ENCODE results near the gene LMO2.

The LMO2 gene

DNA sequence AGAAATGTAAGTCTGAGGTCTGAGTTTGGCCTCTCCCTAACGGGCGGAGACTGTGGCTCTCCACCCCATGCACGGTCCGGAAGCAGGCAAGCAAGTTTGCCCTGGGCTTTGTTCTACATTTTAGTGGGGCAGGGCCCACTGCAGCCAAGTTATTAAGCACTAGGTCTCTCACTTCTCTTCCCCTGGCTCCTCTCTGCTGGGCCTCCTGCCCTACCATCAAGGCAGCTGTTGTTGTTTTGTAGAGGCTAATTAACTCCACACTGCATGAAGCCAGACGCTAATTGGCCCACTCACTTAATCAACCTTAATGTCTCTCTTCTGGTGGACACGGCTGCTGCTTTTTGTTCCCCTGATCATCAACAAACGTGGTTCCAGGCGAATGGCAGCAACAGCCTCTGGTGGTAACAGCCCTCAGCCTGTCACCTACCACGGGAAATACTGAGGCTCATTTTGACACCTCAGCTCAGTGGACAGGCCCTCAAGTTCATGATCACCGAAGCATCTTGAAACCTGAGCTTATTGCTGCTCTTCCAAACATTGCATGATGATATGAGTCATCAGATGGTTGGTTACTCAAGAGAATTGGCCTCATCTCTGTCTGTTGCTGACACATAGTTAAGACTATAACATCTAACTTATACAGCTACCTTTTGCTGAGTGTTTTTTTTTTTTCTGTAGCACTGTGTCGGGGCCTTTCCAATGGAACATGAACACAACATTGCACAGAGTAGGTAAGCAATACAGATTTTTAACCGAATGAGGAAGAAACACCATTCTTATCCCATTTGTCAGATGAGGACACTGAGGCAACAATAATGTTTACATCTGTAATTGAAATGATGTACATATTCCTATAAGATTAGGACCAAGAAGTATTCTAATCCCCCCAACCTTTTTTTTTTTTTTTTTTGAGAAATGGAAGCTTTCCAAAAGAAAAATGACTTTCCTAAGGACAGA is 20.8 kb upstream of the LMO2 start:
- no peak for DNase-seq

DNA sequence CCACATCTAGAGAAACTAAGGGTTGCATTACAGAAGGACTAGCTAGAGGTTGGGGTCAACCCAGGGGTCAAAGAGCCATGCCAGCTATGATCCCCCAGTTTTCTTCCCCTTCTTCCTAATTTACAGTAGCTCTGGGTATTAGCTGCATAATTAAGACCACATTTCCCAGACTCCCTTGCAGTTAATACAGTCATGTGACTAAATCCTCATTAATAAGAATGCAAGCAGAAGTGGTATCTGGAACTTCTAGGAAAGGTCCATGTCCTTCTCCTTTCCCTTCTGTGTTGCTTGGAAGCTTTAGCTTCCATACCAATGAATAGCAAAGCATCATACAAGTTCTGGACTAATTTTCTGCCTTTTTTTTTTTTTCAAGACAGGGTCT is 19.1 kb upstream of the LMO2 start:
- no peak for DNase-seq

DNA sequence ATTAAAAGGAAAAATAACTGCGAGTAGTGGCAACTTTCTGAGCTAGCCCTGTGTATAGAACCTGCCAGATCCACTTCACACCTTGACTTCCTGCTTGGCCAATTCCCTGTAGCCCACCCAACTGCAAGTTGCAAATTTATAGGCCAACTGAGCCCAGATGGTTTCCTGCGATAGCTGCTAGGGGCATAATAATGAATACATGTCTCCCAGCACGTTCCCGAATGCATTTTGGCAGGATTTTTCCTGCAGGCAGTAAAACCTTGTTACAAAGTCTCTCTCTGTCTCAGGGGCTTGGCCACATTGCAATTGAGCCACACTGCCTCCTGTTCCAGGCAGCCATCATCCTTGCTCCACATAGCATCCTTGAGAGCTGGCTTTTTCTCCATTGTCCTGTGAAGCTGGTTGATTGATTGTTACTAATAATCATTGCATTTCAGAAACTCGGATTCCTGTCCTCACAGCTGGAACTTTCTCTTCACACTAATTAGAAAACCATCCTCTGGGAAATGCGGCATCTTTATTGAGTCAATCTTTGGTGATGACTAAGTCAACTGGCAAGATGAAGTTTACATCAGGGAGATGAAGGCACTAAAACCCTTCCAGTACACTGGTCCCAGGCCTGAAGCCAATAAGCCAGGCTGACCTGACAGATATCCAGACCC is 18.6 kb upstream of the LMO2 start:
- DNase-seq: no peak

DNA sequence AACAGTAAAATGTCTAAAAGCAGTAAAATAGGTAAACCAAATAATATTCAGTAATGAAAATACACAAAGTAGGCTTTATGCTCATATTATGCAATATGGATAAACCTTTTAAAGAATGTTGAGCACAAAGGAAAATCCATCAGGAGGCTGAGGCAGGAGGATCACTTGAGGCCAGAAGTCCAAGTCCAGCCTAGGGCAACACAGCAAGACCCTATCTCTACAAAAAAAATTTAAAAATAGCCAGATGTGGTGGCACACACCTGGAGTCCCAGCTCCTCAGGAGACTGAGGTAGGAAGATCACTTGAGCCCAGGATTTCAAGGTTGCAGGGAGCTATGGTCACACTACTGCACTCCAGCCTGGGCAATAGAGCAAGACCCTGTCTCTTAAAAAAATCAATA is 17.7 kb upstream of the LMO2 start:
- no peak for DNase-seq

DNA sequence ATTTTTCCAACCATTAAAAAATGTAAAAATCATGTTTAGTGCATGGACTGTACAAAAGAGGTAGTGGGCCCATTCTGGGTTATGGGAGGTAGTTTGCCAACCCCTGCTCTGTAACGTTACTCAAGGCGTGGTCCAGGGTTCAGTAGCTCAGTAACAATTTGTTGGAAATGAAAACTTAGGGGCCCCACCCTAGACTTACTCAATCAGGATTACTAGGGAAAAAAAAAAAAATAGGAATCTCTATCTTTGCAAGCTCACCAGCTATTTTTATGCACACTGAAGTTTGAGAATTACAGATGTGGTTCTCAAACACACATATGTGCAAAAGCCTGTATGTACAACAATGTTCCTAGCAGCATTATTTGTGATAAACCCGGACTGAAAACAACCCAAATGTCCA is 17.3 kb upstream of the LMO2 start:
- DNase-seq: no peak

DNA sequence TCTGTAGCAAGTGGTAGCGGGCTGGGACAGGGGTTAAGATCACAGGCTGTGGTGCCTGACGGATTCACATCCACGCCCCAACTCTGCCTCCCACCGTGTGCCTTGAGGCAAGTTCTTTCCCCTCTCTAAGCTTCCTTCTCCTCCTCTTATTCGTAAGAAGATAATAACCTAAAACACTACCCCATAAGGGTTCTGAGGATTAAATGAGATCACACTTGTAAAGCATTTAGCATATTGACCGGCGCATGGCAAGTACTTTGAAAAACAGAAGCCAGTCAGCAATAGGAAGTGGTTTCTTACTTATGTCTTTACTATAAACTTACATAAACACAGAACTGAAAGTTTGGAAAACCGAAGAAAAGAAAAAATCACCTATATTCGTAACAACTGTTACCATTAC is 15.5 kb upstream of the LMO2 start:
- no peak for DNase-seq

- no peak for DNase-seq
Observed at GRCh38 chr11:33906484-33907186, 14.8 kb upstream of the LMO2 start.

DNA sequence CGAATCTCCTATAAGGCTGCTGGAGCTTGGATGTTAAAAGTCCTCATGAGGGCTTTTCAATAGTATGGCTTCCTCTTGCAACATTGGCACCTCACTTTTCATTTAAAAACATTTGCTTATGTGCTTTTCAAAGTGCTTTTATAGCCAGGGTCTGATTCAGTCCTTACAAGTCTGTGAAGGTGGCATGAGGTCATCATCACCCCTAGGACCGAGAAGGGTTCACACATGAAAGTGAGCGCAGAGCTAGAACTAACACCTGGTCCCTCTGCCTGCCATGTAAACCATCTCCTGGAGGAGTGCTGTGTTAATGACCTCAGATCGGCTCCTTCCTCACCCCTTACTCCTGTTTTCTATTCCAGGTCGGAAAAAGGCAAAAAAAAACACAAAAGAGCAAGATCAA is 12.2 kb upstream of the LMO2 start:
- DNase-seq: no peak

- DNase-seq: no peak
Observed at GRCh38 chr11:33900159-33900840, 8.4 kb upstream of the LMO2 start.

DNA sequence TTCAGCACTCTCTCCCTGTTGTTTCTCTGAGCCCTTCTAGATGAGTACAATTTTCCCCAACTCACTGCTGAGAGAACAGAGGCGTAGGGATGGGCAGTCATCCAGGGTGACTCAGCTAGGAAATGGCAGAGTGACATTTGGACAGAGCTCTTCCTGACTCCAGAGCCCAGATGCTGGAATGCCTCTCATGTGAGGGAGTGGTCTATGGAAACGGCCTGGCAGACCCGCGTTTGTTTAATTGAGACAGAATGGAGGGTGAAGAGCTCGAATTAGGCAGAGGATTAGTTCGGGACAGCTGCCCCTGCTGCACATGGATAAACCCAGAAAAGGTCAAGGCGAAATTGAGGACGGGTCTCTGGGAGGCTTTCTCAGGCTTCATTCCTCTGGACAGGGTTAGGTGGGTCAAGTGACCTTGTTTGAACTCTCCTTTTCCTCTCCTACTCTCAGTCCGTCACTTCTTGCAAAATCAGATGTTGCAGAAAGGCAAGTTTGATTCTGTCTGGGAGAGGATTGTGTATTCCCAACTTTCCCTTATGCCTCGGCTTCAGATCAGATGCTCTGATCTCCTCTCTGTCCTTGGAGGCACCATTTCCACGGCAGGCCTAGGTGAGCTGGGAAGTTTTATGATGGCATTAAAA is 7.6 kb upstream of the LMO2 start:
- DNase-seq: no peak

DNA sequence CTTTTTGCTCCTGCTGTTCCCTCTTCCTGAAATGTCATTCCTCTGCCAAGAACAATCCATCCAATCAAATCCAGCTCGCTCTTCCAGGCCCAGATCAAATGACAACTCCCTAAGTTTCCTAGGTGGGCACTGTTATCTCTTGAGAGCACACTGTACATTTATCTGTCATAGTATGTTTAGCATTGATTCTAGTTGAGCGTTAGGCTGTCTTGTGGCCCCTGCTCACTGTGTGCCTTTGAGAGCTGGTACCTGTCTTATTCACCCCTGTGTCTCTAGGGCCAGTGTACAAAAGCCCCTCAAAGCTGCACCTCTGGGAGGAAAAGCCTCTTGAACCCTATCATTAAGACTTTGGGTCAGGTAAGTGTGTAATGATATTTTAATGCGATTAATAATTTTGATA is 7.1 kb upstream of the LMO2 start:
- no peak for DNase-seq

DNA sequence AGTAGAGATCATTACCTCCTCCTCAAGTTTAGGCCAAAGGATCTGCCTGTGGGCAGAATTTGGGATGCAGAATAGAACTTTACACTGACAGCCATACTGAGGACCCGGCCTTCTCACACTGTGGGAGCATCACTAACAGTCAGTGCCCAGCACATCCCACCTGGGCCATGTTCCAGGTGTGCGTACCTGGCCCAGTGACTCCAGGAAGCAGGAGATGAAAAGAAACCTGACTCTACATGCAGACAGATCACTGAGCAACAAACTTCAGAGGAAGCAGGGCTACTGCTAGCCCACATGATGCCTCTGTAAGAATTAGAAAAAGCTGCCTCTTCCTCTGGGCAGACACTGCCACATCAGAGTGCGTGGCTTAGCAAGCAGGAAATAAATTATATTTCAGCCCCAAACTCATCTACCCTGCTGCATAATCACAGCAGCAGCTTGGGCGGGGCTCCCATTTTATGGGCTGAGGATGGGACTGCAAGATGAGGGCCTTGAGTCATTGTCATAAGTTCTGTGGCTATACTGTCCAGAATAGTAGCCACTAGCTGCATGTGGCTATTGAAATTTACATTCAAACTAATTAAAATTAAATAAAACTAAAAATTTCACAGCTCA is 6.0 kb upstream of the LMO2 start:
- no peak for DNase-seq

DNA sequence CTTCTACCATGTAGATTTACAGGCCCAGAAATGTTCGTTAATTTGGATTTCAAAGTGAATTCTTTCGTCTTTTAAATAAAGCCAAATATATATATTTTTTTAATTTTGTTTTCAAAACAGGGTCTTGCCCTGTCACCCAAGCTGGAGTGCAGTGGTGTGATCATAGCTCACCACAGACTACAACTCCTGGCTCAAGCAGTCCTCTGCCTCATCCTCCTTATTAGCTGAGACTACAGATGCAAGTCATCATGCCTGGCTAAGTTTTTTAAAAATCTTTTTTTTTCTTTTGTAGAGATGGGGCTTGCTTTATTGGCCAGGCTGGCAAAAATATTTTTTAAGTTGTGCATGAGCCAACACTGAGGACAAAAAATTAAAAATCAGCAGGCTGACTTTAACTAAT is 5.0 kb upstream of the LMO2 start:
- no peak for DNase-seq

DNA sequence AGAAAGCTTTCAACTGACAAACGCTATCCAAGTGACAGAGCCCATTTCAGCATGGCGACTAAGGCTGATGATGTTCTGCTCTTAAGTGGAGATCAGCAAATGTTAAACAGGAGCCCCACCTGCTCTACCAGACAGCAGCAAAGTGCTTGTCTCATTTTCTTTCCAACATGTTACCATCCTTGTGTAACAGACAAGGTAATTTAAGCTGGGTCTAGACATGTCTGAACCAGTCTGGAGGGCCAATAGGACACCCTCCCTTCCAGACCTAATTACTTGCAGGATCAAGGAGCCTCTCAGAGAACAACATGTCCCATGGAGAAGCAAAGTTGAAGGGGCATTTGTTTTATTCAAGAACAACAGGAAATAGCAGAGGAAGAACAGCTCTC is 3.9 kb upstream of the LMO2 start:
- no peak for DNase-seq

DNA sequence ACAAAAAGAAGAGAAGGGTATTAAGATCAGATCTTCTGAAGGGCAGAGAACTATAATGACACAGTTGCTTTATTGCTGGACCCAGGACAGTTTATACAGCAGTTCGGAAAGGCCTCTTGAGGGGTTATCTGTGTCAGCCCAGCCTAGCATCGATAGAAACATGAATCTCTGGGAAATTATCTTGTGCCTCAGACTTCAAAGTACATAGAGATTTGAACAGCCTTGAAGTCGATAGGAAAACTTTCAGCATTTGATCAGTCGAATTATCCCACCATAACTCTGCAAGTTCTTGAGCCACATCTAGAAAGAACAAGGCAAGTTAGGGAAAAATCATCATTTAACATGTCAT is 2.5 kb upstream of the LMO2 start:
- DNase-seq: no peak

GRCh38 chr11:33893711-33894397 is 2.0 kb upstream of the LMO2 start:
- DNase-seq: peak; percentile 23

GRCh38 chr11:33892906-33893594 is 1.2 kb upstream of the LMO2 start:
- DNase-seq: no peak

DNA sequence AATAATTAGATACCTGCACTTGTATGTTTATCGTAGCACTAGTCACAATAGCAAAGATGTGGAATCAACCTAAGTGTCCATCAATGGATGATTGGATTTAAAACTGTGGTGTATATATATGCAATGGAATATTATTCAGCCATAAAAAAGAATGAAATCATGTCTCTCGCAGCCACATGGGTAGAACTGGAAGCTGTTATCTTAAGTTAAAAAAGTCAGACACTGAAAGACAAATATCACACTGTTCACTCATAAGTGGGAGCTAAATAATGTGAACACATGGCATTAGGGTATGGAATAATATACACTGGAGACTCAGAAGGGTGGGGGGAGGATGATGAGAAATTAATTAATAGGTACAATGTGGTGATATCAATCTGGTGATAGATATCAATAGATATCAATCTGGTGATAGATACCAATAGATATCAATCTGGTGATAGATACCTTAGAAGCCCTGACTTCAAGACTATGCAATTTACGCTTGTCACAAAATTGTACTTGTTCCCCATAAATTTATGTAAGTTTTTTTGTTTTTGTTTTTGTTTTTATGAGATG is 2.0 kb downstream of the LMO2 start:
- no peak for DNase-seq

- DNase-seq: no peak
Observed at GRCh38 chr11:33889296-33889695, 2.6 kb downstream of the LMO2 start.

GRCh38 chr11:33887886-33888285 is 4.0 kb downstream of the LMO2 start:
- DNase-seq: no peak
